ENCODE measurements around the gene ATAD1. TPM values are rescaled to one million over a fixed set of nuclear protein-coding genes. Genes with fewer than 3 reads are reported as not detected.

The ATAD1 gene
- total and polyA plus RNA-seq, 2 of the 4 experiments (the other 2 are of a cell fraction) = 12.7 to 21.9 TPM

DNA sequence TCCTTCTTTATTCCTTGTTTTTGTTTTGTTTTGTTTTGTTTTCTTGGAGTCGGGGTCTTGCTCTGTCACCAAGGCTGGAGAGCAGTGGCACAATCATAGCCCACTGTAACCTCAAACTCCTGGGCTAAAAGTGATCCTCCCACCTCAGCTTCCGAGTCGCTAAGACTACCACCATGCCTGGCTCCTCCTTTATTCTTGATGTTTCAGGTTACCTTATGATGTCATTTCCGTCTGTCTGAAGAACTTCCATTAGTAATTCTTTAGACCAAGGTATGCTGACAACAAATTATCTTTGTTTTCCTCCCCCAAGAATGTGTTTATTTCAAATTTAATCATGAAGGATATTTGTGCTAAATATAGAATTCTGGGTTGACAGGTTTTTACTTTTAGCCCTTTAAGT lies 18.1 kb upstream of the ATAD1 start:
- DNase-seq = no peak
- Histone ChIP-seq H2BK5ac (ENCODE audit: low read depth, low read length, poor library complexity, severe bottlenecking) (no peak overlapping the region), H2BK120ac (ENCODE audit: low read depth, low read length) (no peak overlapping the region), H3K56ac (ENCODE audit: extremely low read depth, insufficient read depth, low read length) (no peak overlapping the region), H3K14ac (replicated peaks; ENCODE audit: low read depth, low read length) (no peak overlapping the region), H3K23ac (ENCODE audit: low read depth, low read length) (no peak overlapping the region), H3K4me2 (ENCODE audit: low read depth, low read length) (no peak overlapping the region), H3K9me1 (ENCODE audit: insufficient read depth, low read length) (no peaks in the 10 kb centered on the region), H4K5ac (ENCODE audit: low read depth, low read length) (no peak overlapping the region), H2BK20ac (ENCODE audit: low read depth, low read length) (no peak overlapping the region), H3K4me3 (ENCODE audit: insufficient read depth, low read depth, low read length) (no peak overlapping the region), H2AK9ac (replicated peaks; ENCODE audit: low read depth, low read length, poor library complexity) (no peak overlapping the region), H2BK15ac (ENCODE audit: low read depth, low read length) (no peak overlapping the region), H3K27me3 (ENCODE audit: control insufficient read depth, insufficient read depth, low read length) (no peaks in the 10 kb centered on the region), H3K27ac (ENCODE audit: insufficient read depth, low read length) (no peak overlapping the region), H3K4me1 (ENCODE audit: control insufficient read depth, insufficient read depth, low read length) (no peaks in the 10 kb centered on the region), H2AFZ (replicated peaks; ENCODE audit: low read length, poor library complexity) (no peak overlapping the region), H3K9ac (ENCODE audit: low read depth, low read length) (no peak overlapping the region), H4K20me1 (ENCODE audit: insufficient read depth, low read length) (no peaks in the 10 kb centered on the region), H3K79me1 (ENCODE audit: low read depth in 1 of 2, low read length in 2 of 2) (no peaks in the 10 kb centered on the region), H2AK5ac (ENCODE audit: low read depth, low read length) (no peak overlapping the region), H3K18ac (ENCODE audit: low read depth, low read length) (no peak overlapping the region), H4K8ac (ENCODE audit: low read depth in 2 of 2, low read length in 2 of 2) (no peak overlapping the region), H3K36me3 (ENCODE audit: control insufficient read depth, insufficient read depth, low read length) (no peaks in the 10 kb centered on the region), H4K91ac (ENCODE audit: insufficient read depth, low read depth, low read length) (no peak overlapping the region), H3K4ac (ENCODE audit: low read depth, low read length) (no peak overlapping the region), H3K9me3 (ENCODE audit: control insufficient read depth, insufficient read depth, low read length) (no peaks in the 10 kb centered on the region)
- dilution Hi-C loops (cut with HindIII; ENCODE audit: low sequenced_read_pairs, unreplicated experiment) (no loop called here), intact Hi-C loops (cut with micrococcal nuclease) (no loop called here), in situ Hi-C loops (cut with MboI; ENCODE audit: low sequenced_read_pairs) (no loop called here)
- ChIA-PET CTCF (no interaction called here), POLR2A (ENCODE audit: unreplicated experiment) (no interaction called here)
- WGBS, 2 experiments (ENCODE audit: extremely low coverage in 2 of 2, insufficient read length in 1 of 2) = no CpG with 5 or more reads among the region's 4 CpGs
- no TSS peak for BruUV-seq (replicated peaks)
- TF ChIP-seq MAFK (IDR thresholded peaks at IDR 0.05; ENCODE audit: low read depth, low read length) (no peak), MXI1 (IDR thresholded peaks at IDR 0.05; ENCODE audit: borderline replicate concordance, low read depth, low read length) (no peak), RAD21 (IDR thresholded peaks at IDR 0.05; ENCODE audit: low read length) (no peak), RFX5 (IDR thresholded peaks at IDR 0.05; ENCODE audit: low read depth, low read length) (no peak), CHD1 (IDR thresholded peaks at IDR 0.05; ENCODE audit: low read depth, low read length) (no peak), NFE2L2 (IDR thresholded peaks at IDR 0.05; ENCODE audit: low read depth, low read length) (no peak), RCOR1 (IDR thresholded peaks at IDR 0.05; ENCODE audit: insufficient replicate concordance, low read length) (no peak), SMC3 (IDR thresholded peaks at IDR 0.05; ENCODE audit: low read depth, low read length) (no peak)
- TF ChIP-seq, protein P1, sequence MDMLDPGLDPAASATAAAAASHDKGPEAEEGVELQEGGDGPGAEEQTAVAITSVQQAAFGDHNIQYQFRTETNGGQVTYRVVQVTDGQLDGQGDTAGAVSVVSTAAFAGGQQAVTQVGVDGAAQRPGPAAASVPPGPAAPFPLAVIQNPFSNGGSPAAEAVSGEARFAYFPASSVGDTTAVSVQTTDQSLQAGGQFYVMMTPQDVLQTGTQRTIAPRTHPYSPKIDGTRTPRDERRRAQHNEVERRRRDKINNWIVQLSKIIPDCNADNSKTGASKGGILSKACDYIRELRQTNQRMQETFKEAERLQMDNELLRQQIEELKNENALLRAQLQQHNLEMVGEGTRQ (IDR thresholded peaks at IDR 0.05; ENCODE audit: low read depth, low read length) = no peak
- TF ChIP-seq, protein P2, sequence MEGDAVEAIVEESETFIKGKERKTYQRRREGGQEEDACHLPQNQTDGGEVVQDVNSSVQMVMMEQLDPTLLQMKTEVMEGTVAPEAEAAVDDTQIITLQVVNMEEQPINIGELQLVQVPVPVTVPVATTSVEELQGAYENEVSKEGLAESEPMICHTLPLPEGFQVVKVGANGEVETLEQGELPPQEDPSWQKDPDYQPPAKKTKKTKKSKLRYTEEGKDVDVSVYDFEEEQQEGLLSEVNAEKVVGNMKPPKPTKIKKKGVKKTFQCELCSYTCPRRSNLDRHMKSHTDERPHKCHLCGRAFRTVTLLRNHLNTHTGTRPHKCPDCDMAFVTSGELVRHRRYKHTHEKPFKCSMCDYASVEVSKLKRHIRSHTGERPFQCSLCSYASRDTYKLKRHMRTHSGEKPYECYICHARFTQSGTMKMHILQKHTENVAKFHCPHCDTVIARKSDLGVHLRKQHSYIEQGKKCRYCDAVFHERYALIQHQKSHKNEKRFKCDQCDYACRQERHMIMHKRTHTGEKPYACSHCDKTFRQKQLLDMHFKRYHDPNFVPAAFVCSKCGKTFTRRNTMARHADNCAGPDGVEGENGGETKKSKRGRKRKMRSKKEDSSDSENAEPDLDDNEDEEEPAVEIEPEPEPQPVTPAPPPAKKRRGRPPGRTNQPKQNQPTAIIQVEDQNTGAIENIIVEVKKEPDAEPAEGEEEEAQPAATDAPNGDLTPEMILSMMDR (conservative IDR thresholded peaks at IDR 0.05; ENCODE audit: low read depth, low read length) = no peak
- ATAC-seq (ENCODE audit: low read depth) = no peak

Data from IMR-90 (cell line).